ENCODE measurements around the gene GNPAT.

Gene GNPAT

GRCh38 chr1:231214918-231215680, 25.9 kb upstream of the GNPAT start:
- no peak for DNase-seq

GRCh38 chr1:231215681-231216385, 25.2 kb upstream of the GNPAT start:
- DNase-seq = no peak

GRCh38 chr1:231216498-231216897, 24.5 kb upstream of the GNPAT start:
- DNase-seq = no peak

GRCh38 chr1:231217056-231217455, 24.0 kb upstream of the GNPAT start:
- DNase-seq = no peak

GRCh38 chr1:231218078-231218477, 22.9 kb upstream of the GNPAT start:
- no peak for DNase-seq

GRCh38 chr1:231219422-231220401, 21.3 kb upstream of the GNPAT start:
- DNase-seq = no peak

GRCh38 chr1:231220801-231221200, 20.2 kb upstream of the GNPAT start:
- no peak for DNase-seq

GRCh38 chr1:231226156-231226555, 14.9 kb upstream of the GNPAT start:
- no peak for DNase-seq

- DNase-seq = no peak
These were observed 9.5 kb upstream of the GNPAT start for GRCh38 chr1:231231511-231231910.

GRCh38 chr1:231232870-231233734, 7.9 kb upstream of the GNPAT start:
- no peak for DNase-seq

GRCh38 chr1:231233735-231234417, 7.1 kb upstream of the GNPAT start:
- no peak for DNase-seq

GRCh38 chr1:231234506-231234905, 6.5 kb upstream of the GNPAT start:
- DNase-seq = no peak

- no peak for DNase-seq
These were observed 5.3 kb upstream of the GNPAT start for GRCh38 chr1:231235526-231236207.

GRCh38 chr1:231236208-231236591, 4.8 kb upstream of the GNPAT start:
- no peak for DNase-seq

- no peak for DNase-seq
These were observed 4.1 kb upstream of the GNPAT start for GRCh38 chr1:231236938-231237337.

- DNase-seq = no peak
These were observed 2.7 kb upstream of the GNPAT start for GRCh38 chr1:231238298-231238697.

- no peak for DNase-seq
These were observed 505 bp upstream of the GNPAT start for GRCh38 chr1:231240531-231240882.

GRCh38 chr1:231241750-231242149, 738 bp downstream of the GNPAT start:
- no peak for DNase-seq

- DNase-seq = no peak
These were observed 1.6 kb downstream of the GNPAT start for GRCh38 chr1:231242516-231243198.

- DNase-seq = no peak
These were observed 7.8 kb downstream of the GNPAT start for GRCh38 chr1:231248778-231249177.

- no peak for DNase-seq
These were observed 11.3 kb downstream of the GNPAT start for GRCh38 chr1:231252336-231252735.
